ENCODE measurements around the gene LACTBL1. TPM values are rescaled to one million over a fixed set of nuclear protein-coding genes. Genes with fewer than 3 reads are reported as not detected.

LACTBL1 gene
- total and polyA plus RNA-seq, 2 experiments from 2014 or later = not detected

GRCh38 chr1:22969304-22969709 lies 3.4 kb downstream of the LACTBL1 start:
- H3K36me3 ChIP-seq (ENCODE audit: insufficient read depth) = no peaks in the 10 kb centered on the region
- peaks cover 12% of the 10 kb centered on the region; the same call in 2 of the 3 replicates for H3K4me1 Mint-ChIP-seq
- no peaks in the 10 kb centered on the region for H3K79me2 ChIP-seq (replicated peaks; ENCODE audit: insufficient read depth)
- no peak for DNase-seq (ENCODE audit: low spot score)
- no peaks in the 10 kb centered on the region for H4K20me1 ChIP-seq (replicated peaks; ENCODE audit: insufficient read depth)
- no peak for ATAC-seq
- H3K27me3 Mint-ChIP-seq (ENCODE audit: insufficient read depth, low read depth, poor library complexity) = peaks cover 2% of the 10 kb centered on the region
- H3K36me3 Mint-ChIP-seq (ENCODE audit: low read depth) = no peaks in the 10 kb centered on the region
- H3F3A ChIP-seq (replicated peaks; ENCODE audit: low read depth) = no peaks in the 10 kb centered on the region
- H3K27ac ChIP-seq (ENCODE audit: low read depth) = no peak overlapping the region
- no peaks in the 10 kb centered on the region for H3K9me2 ChIP-seq (ENCODE audit: insufficient read depth)
- peaks cover 3% of the 10 kb centered on the region; the same call in 1 of the 3 replicates for H3K9me3 Mint-ChIP-seq
- H3K4me2 ChIP-seq = no peak overlapping the region
- TF ChIP-seq ZNF462 (CRISPR knock-in tag; IDR thresholded peaks at IDR 0.05) = no peak
- no peak for TF ChIP-seq NANOG (IDR thresholded peaks at IDR 0.05; ENCODE audit: borderline replicate concordance)
- no peak for TF ChIP-seq ETS1 (IDR thresholded peaks at IDR 0.05)
- TF ChIP-seq REST (IDR thresholded peaks at IDR 0.05; ENCODE audit: unreplicated experiment) = no peak
- H3K4me3 ChIP-seq = no peak overlapping the region
- no peak overlapping the region for H3K27ac Mint-ChIP-seq
- H3K4me1 ChIP-seq (ENCODE audit: insufficient read depth) = no peaks in the 10 kb centered on the region
- no peak overlapping the region for H3K4me3 Mint-ChIP-seq
- H2AFZ ChIP-seq = no peak overlapping the region
- H3K27me3 ChIP-seq (ENCODE audit: insufficient read depth) = no peaks in the 10 kb centered on the region
